Endothelial cell of umbilical vein (primary cell): ENCODE data around the gene SMURF1. TPM values are rescaled to one million over a fixed set of nuclear protein-coding genes. Genes with fewer than 3 reads are reported as not detected.

ENCODE experiments used
- BruUV-seq: library from RNA; stranded (reverse); fragments of 400-500 nt; replicated peaks from 2 replicates; lab custom pipeline; 2021; lab: Mats Ljungman, UMichigan
- CTCF ChIA-PET: fragments of 300-600, 350-600 bp; sonication (Branson Sonifier 250); formaldehyde crosslinking; loops from one replicate; lab custom pipeline; 2021; ENCODE audit warnings: antibody characterized with exemption, inconsistent platforms; lab: Charles Lee
- POLR2A ChIA-PET: fragments of 300-600, 350-600 bp; sonication (Branson Sonifier 250); formaldehyde crosslinking; loops from one replicate; lab custom pipeline; 2021; ENCODE audit warnings: antibody characterized with exemption, inconsistent platforms; lab: Charles Lee
- DNase-seq: peaks from one replicate; pipeline ENCODE4 v3.0.0-alpha.2; 2011; ENCODE audit warnings: low read depth, low spot score
- FAIRE-seq: peaks from 2 replicates; lab custom pipeline; 2011; peaks lifted over from hg19 to GRCh38; lab: Jason Lieb, UNC
- H2AFZ ChIP-seq: 2 replicates; pipeline ENCODE4 v1.6.0; 2012; ENCODE audit warnings: low read depth, low read length, control low read depth, inconsistent platforms
- H3K27ac ChIP-seq: 2 replicates; pipeline ENCODE4 v1.5.1; 2011; ENCODE audit warnings: low read depth, mild to moderate bottlenecking, control low read depth, low read length, moderate library complexity; ENCODE audit not compliant: insufficient read depth
- H3K27me3 ChIP-seq, 2 experiments: 2 replicates each; pipeline versions ENCODE4 v1.6.0 to v1.6.1; 2011; ENCODE audit warnings: low read length in 2 of 2, mixed read lengths in 1 of 2; ENCODE audit not compliant: control insufficient read depth in 2 of 2, insufficient read depth in 2 of 2
- H3K36me3 ChIP-seq, 2 experiments: 2 replicates in 1 of 2; 3 replicates in 1 of 2; pipeline ENCODE4 v1.5.1; 2011; ENCODE audit warnings: low read length in 2 of 2, mild to moderate bottlenecking in 1 of 2, moderate library complexity in 1 of 2; ENCODE audit not compliant: control insufficient read depth in 2 of 2, insufficient read depth in 2 of 2; ENCODE audit errors: extremely low read depth in 1 of 2
- H3K4me1 ChIP-seq: 3 replicates; pipeline ENCODE4 v1.5.1; 2011; ENCODE audit warnings: mild to moderate bottlenecking, low read length; ENCODE audit not compliant: control insufficient read depth, insufficient read depth; ENCODE audit errors: extremely low read depth
- H3K4me2 ChIP-seq: 2 replicates; pipeline ENCODE4 v1.6.1; 2011; ENCODE audit warnings: low read length, control low read depth, mixed read lengths; ENCODE audit not compliant: insufficient read depth
- H3K4me3 ChIP-seq, 3 experiments: fragments of 200-600 bp in 1 of 3; sonication (generic), shearing (Covaris generic) in 1 of 3; replicated peaks in 1 of 3; 2 replicates each; pipeline ENCODE4 v1.5.1; 2011 to 2016; ENCODE audit warnings: control low read depth in 3 of 3, low read length in 3 of 3, mild to moderate bottlenecking in 2 of 3, inconsistent platforms in 1 of 3, low read depth in 1 of 3, moderate library complexity in 1 of 3; ENCODE audit not compliant: insufficient read depth in 1 of 3
- H3K79me2 ChIP-seq: 2 replicates; pipeline ENCODE4 v1.6.0; 2012; ENCODE audit warnings: low read length, inconsistent platforms; ENCODE audit not compliant: control insufficient read depth, insufficient read depth
- H3K9ac ChIP-seq: replicated peaks from 2 replicates; pipeline ENCODE3; 2011; ENCODE audit warnings: low read length, control low read depth; ENCODE audit not compliant: insufficient read depth; ENCODE audit errors: extremely low read depth
- H3K9me1 ChIP-seq: replicated peaks from 3 replicates; pipeline ENCODE4 v1.6.0; 2011; ENCODE audit warnings: mild to moderate bottlenecking, low read length; ENCODE audit not compliant: control insufficient read depth, insufficient read depth; ENCODE audit errors: extremely low read depth
- H3K9me3 ChIP-seq: replicated peaks from 2 replicates; pipeline ENCODE4 v1.5.1; 2012; ENCODE audit warnings: low read length, inconsistent platforms; ENCODE audit not compliant: control insufficient read depth, insufficient read depth
- H4K20me1 ChIP-seq: replicated peaks from 2 replicates; pipeline ENCODE3; 2011; ENCODE audit warnings: mild to moderate bottlenecking, low read length; ENCODE audit not compliant: control insufficient read depth, insufficient read depth; ENCODE audit errors: extremely low read depth
- CTCF ChIP-seq, 2 donors: IDR thresholded peaks; 1 replicate in 1 of 2; 2 replicates in 1 of 2; pipeline ENCODE4 v1.5.1; 2011; ENCODE audit warnings: low read length in 2 of 2, mild to moderate bottlenecking in 2 of 2, moderate library complexity in 2 of 2, control low read depth in 1 of 2, inconsistent platforms in 1 of 2, low read depth in 1 of 2; ENCODE audit not compliant: insufficient read depth in 1 of 2; ENCODE audit errors: extremely low read depth in 1 of 2
- EZH2 ChIP-seq: IDR thresholded peaks from 2 replicates; pipeline ENCODE4 v1.6.1; 2012; ENCODE audit warnings: borderline replicate concordance, low read depth, mild to moderate bottlenecking, moderate library complexity, low read length, inconsistent platforms; ENCODE audit not compliant: severe bottlenecking
- FOS ChIP-seq: IDR thresholded peaks from 2 replicates; pipeline ENCODE4 v1.6.1; 2011; ENCODE audit warnings: mild to moderate bottlenecking, low read length, moderate library complexity, borderline replicate concordance; ENCODE audit not compliant: insufficient read depth
- GATA2 ChIP-seq: IDR thresholded peaks from 2 replicates; pipeline ENCODE4 v1.7.0; 2011; ENCODE audit warnings: low read depth, mild to moderate bottlenecking, moderate library complexity, mixed read lengths, low read length; ENCODE audit not compliant: insufficient read length, insufficient read depth
- JUN ChIP-seq: IDR thresholded peaks from 2 replicates; pipeline ENCODE4 v1.6.1; 2011; ENCODE audit warnings: borderline replicate concordance, low read depth; ENCODE audit not compliant: insufficient read length, insufficient read depth
- MAX ChIP-seq: IDR thresholded peaks from 2 replicates; pipeline ENCODE4 v1.6.1; 2011; ENCODE audit not compliant: insufficient read depth, insufficient read length
- MYC ChIP-seq: IDR thresholded peaks from one replicate; pipeline ENCODE4 v1.6.1; 2011; ENCODE audit warnings: mild to moderate bottlenecking, low read depth, low read length
- POLR2A ChIP-seq: IDR thresholded peaks from 2 replicates; pipeline ENCODE4 v1.6.1; 2012; ENCODE audit warnings: low read depth, mild to moderate bottlenecking, control low read depth, low read length
- POLR2AphosphoS5 ChIP-seq: IDR thresholded peaks from 2 replicates; pipeline ENCODE4 v1.6.1; 2012; ENCODE audit warnings: low read depth, mild to moderate bottlenecking, control low read depth, low read length, moderate library complexity; ENCODE audit not compliant: insufficient read depth
- dilution Hi-C: fragments of 300-500 bp; cut with MboI; formaldehyde crosslinking; loops from one replicate; pipeline ENCODE4 v1.15.0; 2019; ENCODE audit warnings: low sequenced_read_pairs; ENCODE audit not compliant: extremely low pct_ligation_motif_present
- intact Hi-C: fragments of 100-400 bp; cut with micrococcal nuclease; formaldehyde crosslinking; loops from one replicate; pipeline ENCODE4 v1.10.0; 2022
- polyA plus RNA-seq, 4 experiments: library from polyadenylated mRNA; depleted of rRNA in 3 of 4; stranded (reverse) in 3 of 4; unstranded in 1 of 4; fragments of >200 nt; gene quantifications; 2 replicates each; pipeline versions ENCODE4 v1.2.1 to v1.2.3, GENCODE V29; 2011 to 2012; ENCODE audit warnings: missing spikeins in 1 of 4
- total RNA-seq: library from RNA; stranded (reverse); gene quantifications from 2 replicates; pipeline ENCODE4 v1.2.3, GENCODE V29; 2021

Gene SMURF1
- total and polyA plus RNA-seq, 2 donors (not counting 3 experiments of a cell fraction or from before 2014, with no cell fraction given), result 11.5 to 22.8 TPM

GRCh38 chr7:99111591-99111990 is 32.3 kb downstream of the SMURF1 start:
- dilution Hi-C loops, result no loop called here
- intact Hi-C loops, result no loop called here
- no peak for FAIRE-seq

More at GRCh38 chr7:99111591-99111990, 32.3 kb downstream of the SMURF1 start:
- Histone ChIP-seq H3K27ac (no peak overlapping the region), H3K4me3 (no peak overlapping the region), H4K20me1 (peaks cover 8% of the 10 kb centered on the region), H3K9me1 (no peaks in the 10 kb centered on the region), H3K79me2 (peaks cover 81% of the 10 kb centered on the region), H3K4me2 (no peak overlapping the region), H3K9me3 (no peaks in the 10 kb centered on the region), H3K27me3 (no peaks in the 10 kb centered on the region), H3K9ac (no peak overlapping the region), H2AFZ (no peak overlapping the region), H3K36me3 (no peaks in the 10 kb centered on the region), H3K4me1 (peaks cover 35% of the 10 kb centered on the region)
- no TSS peak for BruUV-seq
- POLR2A ChIA-PET, result no interaction called here
- no peak for TF ChIP-seq FOS
- no peak for TF ChIP-seq POLR2AphosphoS5
- TF ChIP-seq MYC, result no peak
- no peak for TF ChIP-seq JUN
- no peak for TF ChIP-seq EZH2
- TF ChIP-seq MAX, result no peak
- no peak for TF ChIP-seq POLR2A
- no peak for TF ChIP-seq CTCF (IDR thresholded peaks at IDR 0.05; ENCODE audit: extremely low read depth in 1 of 2, insufficient read depth in 1 of 2, low read depth in 1 of 2, low read length in 2 of 2)
- no peak for TF ChIP-seq GATA2
- CTCF ChIA-PET, result interaction anchor here (1.0 kb wide), 1 partner anchor 30 kb away, joined by 4 read pairs; no protein-coding TSS in a partner anchor
- DNase-seq, result no peak
